ENCODE measurements around the gene HVCN1.

Gene HVCN1

DNA sequence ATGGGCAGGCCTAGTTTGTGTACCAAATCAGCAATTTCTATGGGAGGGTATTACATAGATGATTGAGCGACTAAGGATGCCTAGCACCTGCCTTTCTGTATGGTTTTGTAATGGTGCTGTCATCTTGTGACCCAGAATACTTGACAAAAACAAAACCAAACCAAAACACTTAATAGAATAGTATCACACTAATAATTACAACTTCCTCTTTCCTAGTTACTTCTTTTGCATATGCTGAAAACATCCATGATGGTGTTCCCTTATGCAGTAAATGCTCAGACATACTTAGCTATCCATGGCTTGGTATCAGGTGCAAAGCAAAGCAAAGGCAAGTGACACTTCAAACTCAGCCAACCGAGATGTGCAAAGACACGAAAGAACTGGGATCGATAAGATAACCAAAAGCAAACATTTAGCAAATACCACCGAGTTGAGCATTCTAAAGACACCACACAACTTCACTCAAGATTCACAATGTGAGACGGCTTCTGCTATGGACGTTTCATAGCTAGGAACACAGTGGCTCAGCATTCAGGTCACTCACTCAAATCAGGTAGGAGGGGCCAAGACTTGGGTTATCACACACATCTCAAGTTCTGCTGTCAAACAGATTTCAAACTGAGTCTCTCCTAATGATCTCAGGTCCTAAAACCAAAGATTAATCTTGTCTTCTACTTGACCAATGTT, 29.4 kb upstream of the HVCN1 start:
- TF ChIP-seq, protein P1, sequence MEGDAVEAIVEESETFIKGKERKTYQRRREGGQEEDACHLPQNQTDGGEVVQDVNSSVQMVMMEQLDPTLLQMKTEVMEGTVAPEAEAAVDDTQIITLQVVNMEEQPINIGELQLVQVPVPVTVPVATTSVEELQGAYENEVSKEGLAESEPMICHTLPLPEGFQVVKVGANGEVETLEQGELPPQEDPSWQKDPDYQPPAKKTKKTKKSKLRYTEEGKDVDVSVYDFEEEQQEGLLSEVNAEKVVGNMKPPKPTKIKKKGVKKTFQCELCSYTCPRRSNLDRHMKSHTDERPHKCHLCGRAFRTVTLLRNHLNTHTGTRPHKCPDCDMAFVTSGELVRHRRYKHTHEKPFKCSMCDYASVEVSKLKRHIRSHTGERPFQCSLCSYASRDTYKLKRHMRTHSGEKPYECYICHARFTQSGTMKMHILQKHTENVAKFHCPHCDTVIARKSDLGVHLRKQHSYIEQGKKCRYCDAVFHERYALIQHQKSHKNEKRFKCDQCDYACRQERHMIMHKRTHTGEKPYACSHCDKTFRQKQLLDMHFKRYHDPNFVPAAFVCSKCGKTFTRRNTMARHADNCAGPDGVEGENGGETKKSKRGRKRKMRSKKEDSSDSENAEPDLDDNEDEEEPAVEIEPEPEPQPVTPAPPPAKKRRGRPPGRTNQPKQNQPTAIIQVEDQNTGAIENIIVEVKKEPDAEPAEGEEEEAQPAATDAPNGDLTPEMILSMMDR (conservative IDR thresholded peaks at IDR 0.05; ENCODE audit: low read length), result no peak
- H3K4me3 ChIP-seq (ENCODE audit: low read length), result no peak overlapping the region
- DNase-seq (ENCODE audit: low read depth), result no peak

- no peak overlapping the region for H3K4me3 ChIP-seq (ENCODE audit: low read length)
- TF ChIP-seq, protein P1 (conservative IDR thresholded peaks at IDR 0.05; ENCODE audit: low read length), result no peak
- DNase-seq (ENCODE audit: low read depth), result no peak
These were observed 28.1 kb upstream of the HVCN1 start for GRCh38 chr12:110717037-110717436.

- H3K4me3 ChIP-seq (ENCODE audit: low read length), result no peak overlapping the region
- TF ChIP-seq, protein P1 (conservative IDR thresholded peaks at IDR 0.05; ENCODE audit: low read length), result no peak
- no peak for DNase-seq (ENCODE audit: low read depth)
These were observed 20.0 kb upstream of the HVCN1 start for GRCh38 chr12:110708917-110709316.

DNA sequence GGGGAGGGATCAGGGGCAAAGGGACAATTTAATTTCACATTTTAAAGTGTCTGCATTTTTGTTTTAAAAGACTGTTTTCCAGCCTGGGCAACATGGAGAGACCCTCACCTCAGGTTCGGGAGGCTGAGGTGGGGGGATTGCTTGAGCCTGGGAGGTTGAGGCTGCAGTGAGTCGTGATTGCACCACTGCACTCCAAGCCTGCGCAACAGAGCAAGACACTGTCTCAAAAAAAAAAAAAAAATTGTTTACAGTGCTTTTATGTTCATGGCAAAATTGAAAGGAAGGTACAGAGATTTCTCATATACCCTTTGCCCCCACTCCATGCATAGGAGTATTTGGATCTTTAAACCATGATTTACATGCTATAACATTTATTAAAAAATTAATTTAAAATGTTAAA, 16.4 kb upstream of the HVCN1 start:
- no peak overlapping the region for H3K4me3 ChIP-seq (ENCODE audit: low read length)
- TF ChIP-seq, protein P1 (conservative IDR thresholded peaks at IDR 0.05; ENCODE audit: low read length), result no peak
- no peak for DNase-seq (ENCODE audit: low read depth)

GRCh38 chr12:110704750-110705149, 15.8 kb upstream of the HVCN1 start:
- H3K4me3 ChIP-seq (ENCODE audit: low read length), result no peak overlapping the region
- DNase-seq (ENCODE audit: low read depth), result no peak
- TF ChIP-seq, protein P1 (conservative IDR thresholded peaks at IDR 0.05; ENCODE audit: low read length), result no peak

- no peak overlapping the region for H3K4me3 ChIP-seq (ENCODE audit: low read length)
- TF ChIP-seq, protein P1 (conservative IDR thresholded peaks at IDR 0.05; ENCODE audit: low read length), result no peak
- no peak for DNase-seq (ENCODE audit: low read depth)
These were observed 15.3 kb upstream of the HVCN1 start for GRCh38 chr12:110704231-110704630.

DNA sequence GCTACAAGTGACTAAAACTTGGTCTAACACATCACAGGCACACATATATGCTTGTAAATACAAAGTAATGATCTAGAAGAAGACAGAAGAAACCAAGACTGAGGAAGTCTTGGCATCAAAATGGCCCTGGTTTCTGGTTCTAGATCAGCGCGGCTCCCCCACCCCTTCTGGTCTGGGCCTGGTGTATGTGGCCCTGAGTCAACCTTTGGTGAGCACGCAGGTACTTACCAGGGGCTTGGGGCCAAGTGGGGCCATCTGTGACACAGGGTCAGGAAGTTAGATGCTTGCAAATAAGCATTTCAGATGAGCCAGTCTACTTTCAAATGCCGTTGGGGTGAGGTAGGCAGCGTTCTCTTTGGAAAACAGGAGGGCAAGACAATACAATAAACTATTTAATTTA, 13.2 kb upstream of the HVCN1 start:
- TF ChIP-seq, protein P1 (conservative IDR thresholded peaks at IDR 0.05; ENCODE audit: low read length), result no peak
- H3K4me3 ChIP-seq (ENCODE audit: low read length), result no peak overlapping the region

More for the DNA sequence above, 13.2 kb upstream of the HVCN1 start:
- DNase-seq (ENCODE audit: low read depth), result no peak

Measured in AG10803 (cell line).